K562 (cell line): Measurements from ENCODE around the gene TRUB1. TPM values are rescaled to one million over a fixed set of nuclear protein-coding genes. Genes with fewer than 3 reads are reported as not detected.

ENCODE experiments used
- ATAC-seq: fragments of 200-7000 bp; cut with Tn5 transposase; 3 replicates; pipeline ENCODE4 v1.9.1; 2020; ENCODE audit warnings: moderate library complexity
- BruUV-seq: library from RNA; stranded (reverse); fragments of 400-500 nt; replicated peaks from 2 replicates; lab custom pipeline; 2021; lab: Mats Ljungman, UMichigan
- CTCF ChIA-PET: fragments of 300-600 bp; formaldehyde crosslinking; extraction: SDS; loops from one replicate; lab custom pipeline; 2021; ENCODE audit warnings: low intra/inter-chr PET ratio; lab: Yijun Ruan, JAX
- POLR2A ChIA-PET: fragments of 300-600, 350-650 bp; sonication (Branson Sonifier 250); formaldehyde crosslinking; extraction: SDS; loops from one replicate; lab custom pipeline; 2021; ENCODE audit warnings: antibody characterized with exemption, inconsistent platforms; lab: Yijun Ruan, JAX
- DNase-seq, 4 experiments: peaks; one replicate each; pipeline versions ENCODE4 v3.0.0 to v3.0.0-alpha.2; 2011 to 2018; ENCODE audit warnings: low spot score in 3 of 4, mixed read lengths in 3 of 4; ENCODE audit errors: extremely low read depth in 1 of 4
- FAIRE-seq: peaks from 2 replicates; lab custom pipeline; 2011; peaks lifted over from hg19 to GRCh38; lab: Jason Lieb, UNC
- H2AFZ ChIP-seq: 2 replicates; pipeline ENCODE4 v1.6.0; 2011; ENCODE audit warnings: low read depth, low read length, control low read depth, inconsistent platforms
- H3K27ac ChIP-seq: fragments of 200-600 bp; 3 replicates; pipeline ENCODE4 v1.8.0; 2011; ENCODE audit warnings: low read depth, mild to moderate bottlenecking, control low read depth, inconsistent platforms, low read length, moderate library complexity, mixed read lengths; ENCODE audit errors: extremely low read depth
- H3K27me3 ChIP-seq, 2 experiments: fragments of 300-600 bp in 1 of 2; 2 replicates in 1 of 2; 3 replicates in 1 of 2; pipeline versions ENCODE4 v1.6.0 to v1.8.0; 2011; ENCODE audit warnings: inconsistent platforms in 2 of 2, low read length in 2 of 2, mild to moderate bottlenecking in 1 of 2, mixed read lengths in 1 of 2, moderate library complexity in 1 of 2; ENCODE audit not compliant: control insufficient read depth in 2 of 2, insufficient read depth in 2 of 2
- H3K36me3 ChIP-seq: fragments of 300-600 bp; 3 replicates; pipeline ENCODE4 v1.8.0; 2011; ENCODE audit warnings: mild to moderate bottlenecking, low read length, inconsistent platforms; ENCODE audit not compliant: control insufficient read depth, insufficient read depth
- H3K4me1 ChIP-seq, 2 experiments: fragments of 200-600 bp in 1 of 2; replicated peaks in 1 of 2; 2 replicates in 1 of 2; 3 replicates in 1 of 2; pipeline versions ENCODE4 v1.5.1 to v1.8.0; 2011; ENCODE audit warnings: inconsistent platforms in 2 of 2, low read length in 2 of 2, mild to moderate bottlenecking in 1 of 2, mixed read lengths in 1 of 2, moderate library complexity in 1 of 2; ENCODE audit not compliant: control insufficient read depth in 2 of 2, insufficient read depth in 2 of 2
- H3K4me2 ChIP-seq: 2 replicates; pipeline ENCODE4 v1.6.1; 2011; ENCODE audit warnings: low read length, control low read depth, inconsistent platforms, mixed read lengths; ENCODE audit not compliant: insufficient read depth
- H3K4me3 ChIP-seq: fragments of 200-600 bp; sonication (generic), shearing (Covaris generic); 2 replicates; pipeline ENCODE4 v1.5.1; 2016; ENCODE audit warnings: control low read depth, inconsistent platforms
- H3K79me2 ChIP-seq: fragments of 200-600 bp; 3 replicates; pipeline ENCODE4 v1.8.0; 2011; ENCODE audit warnings: low read length, inconsistent platforms; ENCODE audit not compliant: control insufficient read depth, insufficient read depth
- H3K9ac ChIP-seq, 2 experiments: 2 replicates each; pipeline versions ENCODE4 v1.6.0 to v1.6.1; 2011; ENCODE audit warnings: low read depth in 2 of 2, low read length in 2 of 2, control low read depth in 1 of 2, inconsistent platforms in 1 of 2, mild to moderate bottlenecking in 1 of 2, mixed read lengths in 1 of 2; ENCODE audit not compliant: insufficient read depth in 1 of 2
- H3K9me1 ChIP-seq: one replicate; pipeline ENCODE4 v1.6.0; 2011; ENCODE audit warnings: inconsistent platforms, mild to moderate bottlenecking, low read length, moderate library complexity; ENCODE audit not compliant: control insufficient read depth, insufficient read depth
- H3K9me3 ChIP-seq: replicated peaks from 2 replicates; pipeline ENCODE4 v1.5.1; 2011; ENCODE audit warnings: low read depth, low read length, inconsistent platforms; ENCODE audit not compliant: control insufficient read depth, insufficient read depth
- H4K20me1 ChIP-seq: replicated peaks from 2 replicates; pipeline ENCODE4 v1.6.1; 2011; ENCODE audit warnings: low read length, inconsistent platforms, mixed read lengths; ENCODE audit not compliant: control insufficient read depth, insufficient read depth
- CHD4 ChIP-seq: fragments of 200-600 bp; sonication (generic); IDR thresholded peaks from 3 replicates; pipeline ENCODE4 v1.6.1; 2012; ENCODE audit warnings: low read depth, mild to moderate bottlenecking, mixed read lengths, low read length, inconsistent platforms; ENCODE audit not compliant: insufficient read depth, insufficient replicate concordance, poor library complexity, severe bottlenecking
- ETV5 ChIP-seq: sonication (generic); formaldehyde crosslinking; IDR thresholded peaks from 2 replicates; pipeline ENCODE4 v1.4.0; 2020; ENCODE audit warnings: low read depth, mild to moderate bottlenecking, missing genetic modification reagents
- GTF2E2 ChIP-seq: fragments of 200-800 bp; sonication (Bioruptor generic); IDR thresholded peaks from 2 replicates; pipeline ENCODE4 v1.6.1; 2016; ENCODE audit warnings: missing genetic modification characterization, missing compliant biosample characterization
- MTA1 ChIP-seq: fragments of 450-650 bp; IDR thresholded peaks from 2 replicates; pipeline ENCODE4 v1.6.1; 2017; ENCODE audit warnings: borderline replicate concordance
- STAG1 ChIP-seq: sonication (generic); formaldehyde crosslinking; IDR thresholded peaks from 2 replicates; pipeline ENCODE4 v1.5.0; 2020; ENCODE audit warnings: missing genetic modification reagents, borderline replicate concordance
- TOE1 ChIP-seq, 2 experiments: fragments of 450-650 bp in 1 of 2; sonication (generic) in 1 of 2; formaldehyde crosslinking in 1 of 2; IDR thresholded peaks; 2 replicates each; pipeline versions ENCODE4 v1.7.1 to v1.8.0; 2016 to 2022; ENCODE audit warnings: borderline replicate concordance in 2 of 2, mild to moderate bottlenecking in 2 of 2, antibody characterized with exemption in 1 of 2, inconsistent platforms in 1 of 2, low read depth in 1 of 2, missing genetic modification reagents in 1 of 2, moderate library complexity in 1 of 2
- ZNF197 ChIP-seq: fragments of 200-800 bp; sonication (Bioruptor generic); IDR thresholded peaks from 2 replicates; pipeline ENCODE4 v1.6.1; 2016; ENCODE audit warnings: low read depth, missing genetic modification characterization, missing compliant biosample characterization
- whole genome bisulfite sequencing: fragments of 100-300 bp; shearing (Covaris generic); methylation state at CpG from one replicate; pipeline ENCODE4 v1.1.6; 2016; ENCODE audit warnings: low coverage, mixed read lengths; ENCODE audit not compliant: insufficient coverage; ENCODE audit errors: missing lambda C conversion rate; 5-methylcytosine and 5-hydroxymethylcytosine counted together
- in situ Hi-C: fragments of 300-500 bp; cut with MboI; formaldehyde crosslinking; loops from 4 replicates; pipeline ENCODE4 v1.15.0; 2018; ENCODE audit warnings: inconsistent platforms, mixed read lengths
- intact Hi-C: fragments of 100-400 bp; cut with micrococcal nuclease; formaldehyde crosslinking; loops from 2 replicates; pipeline ENCODE4 v1.14.2; 2022
- polyA plus RNA-seq, 8 experiments: library from polyadenylated mRNA; depleted of rRNA in 4 of 8; stranded (reverse) in 5 of 8; unstranded in 3 of 8; fragments of >200 nt; fragmentation: Nextera tagmentation in 2 of 8; fragmentation: Illumina TruSeq in 1 of 8; extraction: Ambion mirVana in 2 of 8; extraction: Trizol in 1 of 8; gene quantifications; 2 replicates each; pipeline versions ENCODE4 v1.2.1 to v1.2.3, GENCODE V29; 2011 to 2014; ENCODE audit warnings: inconsistent platforms in 1 of 8, missing spikeins in 1 of 8
- total RNA-seq, 7 experiments: library from RNA; depleted of rRNA in 6 of 7; stranded (reverse); fragments of >200 nt in 6 of 7; fragmentation: Illumina TruSeq in 2 of 7; extraction: Trizol in 2 of 7; gene quantifications; 2 replicates each; pipeline versions ENCODE4 v1.2.1 to v1.2.3, GENCODE V29; 2011 to 2021; ENCODE audit warnings: low replicate concordance in 1 of 7
- TF ChIP-seq, protein P1 (sequence below): fragments of 250-450 bp; sonication (Bioruptor Pico); IDR thresholded peaks from 2 replicates; pipeline ENCODE4 v1.8.0; 2021; ENCODE audit warnings: mild to moderate bottlenecking, moderate library complexity

TRUB1 gene
- total and polyA plus RNA-seq, 9 of the 15 experiments (the other 6 are each of a cell fraction or from before 2014, with no cell fraction given) = 4.6 to 16.5 (median 11.5) TPM

DNA sequence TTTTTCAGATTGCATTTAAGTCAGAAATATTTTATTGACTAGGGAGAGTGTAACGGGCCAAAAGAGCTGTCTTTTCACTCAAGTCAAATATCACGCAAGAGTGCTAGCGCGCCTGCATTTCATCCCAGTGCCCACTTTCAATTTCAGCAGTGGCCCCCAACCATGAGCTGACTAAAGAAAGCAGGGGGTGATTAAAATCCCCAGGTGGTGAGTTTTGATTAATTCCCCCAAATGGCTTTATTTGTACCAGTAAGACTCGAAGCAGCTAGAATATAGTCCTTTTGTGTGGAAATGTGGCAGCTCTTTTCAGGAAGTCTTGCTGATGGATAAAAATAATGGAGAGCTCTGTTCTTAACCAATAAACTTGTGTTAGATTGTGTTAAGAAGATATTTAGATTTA is 35.3 kb downstream of the TRUB1 start:
- Histone ChIP-seq H4K20me1 (no peaks in the 10 kb centered on the region), H3K9me1 (no peaks in the 10 kb centered on the region), H2AFZ (no peak overlapping the region), H3K79me2 (peaks cover 5% of the 10 kb centered on the region; the same call in 1 of the 3 replicates), H3K36me3 (peaks cover 8% of the 10 kb centered on the region; the same call in 1 of the 3 replicates), H3K4me1 (no peaks in the 10 kb centered on the region), H3K4me2 (no peak overlapping the region), H3K4me3 (no peak overlapping the region), H3K9ac (no peak overlapping the region), H3K27ac (no peak overlapping the region), H3K9me3 (no peaks in the 10 kb centered on the region), H3K27me3 (no peaks in the 10 kb centered on the region)
- no peak for DNase-seq
- in situ Hi-C loops (no loop called here), intact Hi-C loops (no loop called here)
- no TSS peak for BruUV-seq
- 89% methylated on average over 5 of the region's 5 CpGs for WGBS
- POLR2A ChIA-PET = no interaction called here
- CTCF ChIA-PET = no interaction called here
- TF ChIP-seq TOE1 (IDR thresholded peaks at IDR 0.05; ENCODE audit: borderline replicate concordance) (no peak), TOE1 (CRISPR knock-in tag; IDR thresholded peaks at IDR 0.05; ENCODE audit: borderline replicate concordance, low read depth) (no peak), ZNF197 (CRISPR knock-in tag) (no peak), MTA1 (no peak), CHD4 (no peak), GTF2E2 (tag) (no peak), ETV5 (no peak), STAG1 (CRISPR knock-in tag) (no peak)
- TF ChIP-seq, protein P1, sequence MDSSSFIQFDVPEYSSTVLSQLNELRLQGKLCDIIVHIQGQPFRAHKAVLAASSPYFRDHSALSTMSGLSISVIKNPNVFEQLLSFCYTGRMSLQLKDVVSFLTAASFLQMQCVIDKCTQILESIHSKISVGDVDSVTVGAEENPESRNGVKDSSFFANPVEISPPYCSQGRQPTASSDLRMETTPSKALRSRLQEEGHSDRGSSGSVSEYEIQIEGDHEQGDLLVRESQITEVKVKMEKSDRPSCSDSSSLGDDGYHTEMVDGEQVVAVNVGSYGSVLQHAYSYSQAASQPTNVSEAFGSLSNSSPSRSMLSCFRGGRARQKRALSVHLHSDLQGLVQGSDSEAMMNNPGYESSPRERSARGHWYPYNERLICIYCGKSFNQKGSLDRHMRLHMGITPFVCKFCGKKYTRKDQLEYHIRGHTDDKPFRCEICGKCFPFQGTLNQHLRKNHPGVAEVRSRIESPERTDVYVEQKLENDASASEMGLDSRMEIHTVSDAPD = no peak
- ATAC-seq = no peak
- no peak for FAIRE-seq
